Dermis lymphatic vessel endothelial cell (primary cell): ENCODE data around the gene CYP24A1. TPM values are rescaled to one million over a fixed set of nuclear protein-coding genes. Genes with fewer than 3 reads are reported as not detected.

Source experiments
- total RNA-seq: library from RNA; depleted of rRNA; stranded (reverse); fragments of >200 nt; gene quantifications from 2 replicates; pipeline ENCODE4 v1.2.1, GENCODE V29; 2014

The CYP24A1 gene
- total RNA-seq, result not detected in 2 replicates

GRCh38 chr20:54173653-54174456, at the start of gene CYP24A1:
TSS of gene CYP24A1 (minus strand) at chr20:54173986. CDS start at chr20:54173579, 407 bp downstream.

GRCh38 chr20:54207743-54208547, 34.2 kb upstream of the CYP24A1 start, which contains the start of gene PFDN4:
TSS of gene PFDN4 (plus strand) at chr20:54208087. CDS start at chr20:54208101, 14 bp downstream.

Other genes with a start within 250 kb of the CYP24A1 start
- gene BCAS1, start 103.4 kb downstream of the CYP24A1 start, total RNA-seq, result not detected in 2 replicates
- gene PFDN4, start 34.1 kb upstream of the CYP24A1 start, total RNA-seq, result 60.5 and 109 TPM in 2 replicates